GM21515 (cell line): ENCODE measurements around the gene PPFIBP2.

ENCODE experiments used
- ATAC-seq: cut with Tn5 transposase; IDR thresholded peaks from one replicate; pipeline ENCODE4 v1.9.1; 2021; ENCODE audit not compliant: unreplicated experiment

PPFIBP2 gene

DNA sequence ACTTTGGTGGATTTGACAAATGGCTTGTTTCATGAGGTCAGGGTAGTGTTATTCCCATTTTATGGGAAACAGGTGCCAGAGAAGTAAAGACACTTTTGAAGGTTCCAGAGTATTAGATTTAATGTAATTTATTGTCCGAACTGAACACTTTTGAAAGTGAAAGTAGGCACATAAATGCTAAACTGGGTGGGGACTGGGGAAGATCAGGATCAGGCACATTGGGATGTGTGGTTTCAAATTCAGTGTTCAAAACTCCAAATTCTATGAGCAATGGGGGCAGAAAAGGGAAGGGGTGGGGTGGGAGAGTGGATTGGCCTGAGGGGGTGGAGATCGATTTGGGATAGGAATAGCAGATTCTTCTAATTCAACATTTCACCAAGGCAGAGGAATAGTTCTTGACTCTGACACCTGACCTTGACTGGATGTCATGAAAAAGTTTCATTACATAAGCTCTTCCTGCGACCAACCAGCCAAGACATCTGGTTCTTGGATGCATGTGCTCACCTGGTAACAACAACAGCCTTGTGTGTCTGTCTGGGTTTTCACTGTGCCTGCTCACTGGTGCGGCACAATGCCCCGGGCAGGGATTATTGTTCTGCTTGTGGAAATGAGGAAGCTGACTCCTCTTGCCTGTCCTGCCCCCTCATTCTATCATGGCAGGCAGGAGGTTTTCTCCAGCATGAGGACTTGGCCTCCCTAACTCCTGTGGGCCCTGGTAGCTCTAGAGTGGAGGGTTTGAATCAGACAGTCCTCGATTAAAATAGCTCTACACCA, 10.8 kb downstream of the PPFIBP2 start:
- ATAC-seq, result no peak

DNA sequence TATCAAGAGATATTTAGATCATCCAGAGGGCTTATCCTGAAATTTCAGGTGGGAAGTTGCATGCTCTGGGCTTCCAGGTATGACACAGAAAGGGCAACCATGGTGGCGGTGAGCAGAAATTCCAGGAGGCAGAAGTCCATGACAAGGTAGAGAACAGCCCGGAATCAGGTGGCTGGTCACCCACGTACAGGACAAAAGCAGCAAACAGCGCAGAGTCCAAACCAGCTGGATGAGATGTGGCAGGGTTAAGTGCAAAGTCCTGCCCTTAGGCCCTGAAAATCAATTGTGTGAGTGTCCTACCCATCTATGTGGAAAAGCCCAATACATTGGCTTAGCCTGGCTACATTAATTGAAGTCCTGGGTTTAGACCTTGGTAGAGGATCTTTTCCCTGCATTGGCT, 11.6 kb downstream of the PPFIBP2 start:
- ATAC-seq, result no peak

DNA sequence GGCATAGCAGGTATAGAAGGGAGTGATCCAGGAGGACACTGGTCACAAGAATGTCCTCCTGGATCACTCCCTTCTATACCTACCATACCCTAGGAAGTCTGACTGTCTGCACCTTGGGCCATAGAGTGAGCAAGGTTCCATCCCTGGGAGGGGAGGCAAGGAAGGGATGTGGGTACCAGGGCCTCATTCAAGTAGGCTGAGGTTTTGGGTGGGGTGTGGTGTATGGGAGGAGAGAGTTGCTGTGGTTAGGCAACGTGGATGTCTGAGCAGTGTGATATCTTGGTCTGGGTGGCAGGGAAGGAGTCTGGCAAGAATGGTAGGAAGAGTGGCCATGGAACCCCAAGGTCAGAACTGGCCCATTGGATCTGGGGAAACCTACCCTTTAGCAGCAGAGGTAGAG, 13.2 kb downstream of the PPFIBP2 start:
- ATAC-seq, result no peak

DNA sequence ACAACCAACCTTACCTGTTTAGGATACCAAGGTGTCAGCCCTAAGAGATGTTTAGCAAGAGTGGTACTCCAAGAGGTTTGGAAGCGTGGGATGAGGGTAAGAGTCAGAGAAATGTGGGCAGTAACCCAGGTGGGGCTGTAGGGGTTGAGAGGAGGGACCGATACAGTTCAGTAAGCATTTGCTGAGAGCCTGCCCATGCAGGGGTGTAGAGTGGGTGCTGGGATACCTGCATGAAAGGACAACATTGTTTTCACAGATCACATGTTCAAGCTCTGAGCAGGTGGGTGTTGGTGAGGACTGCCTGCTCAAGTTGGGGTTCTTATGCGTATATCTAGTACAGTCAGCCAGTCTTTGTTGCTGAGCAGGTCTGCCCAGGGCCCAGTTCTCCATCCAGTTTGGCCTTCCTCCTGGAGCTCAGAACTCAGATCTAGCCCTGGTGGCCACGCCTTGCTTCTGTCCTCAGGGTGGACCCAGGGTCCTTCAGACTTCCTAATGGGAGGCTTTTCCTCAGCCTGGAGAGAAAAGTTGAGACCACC, 14.8 kb downstream of the PPFIBP2 start:
- ATAC-seq, result no peak

DNA sequence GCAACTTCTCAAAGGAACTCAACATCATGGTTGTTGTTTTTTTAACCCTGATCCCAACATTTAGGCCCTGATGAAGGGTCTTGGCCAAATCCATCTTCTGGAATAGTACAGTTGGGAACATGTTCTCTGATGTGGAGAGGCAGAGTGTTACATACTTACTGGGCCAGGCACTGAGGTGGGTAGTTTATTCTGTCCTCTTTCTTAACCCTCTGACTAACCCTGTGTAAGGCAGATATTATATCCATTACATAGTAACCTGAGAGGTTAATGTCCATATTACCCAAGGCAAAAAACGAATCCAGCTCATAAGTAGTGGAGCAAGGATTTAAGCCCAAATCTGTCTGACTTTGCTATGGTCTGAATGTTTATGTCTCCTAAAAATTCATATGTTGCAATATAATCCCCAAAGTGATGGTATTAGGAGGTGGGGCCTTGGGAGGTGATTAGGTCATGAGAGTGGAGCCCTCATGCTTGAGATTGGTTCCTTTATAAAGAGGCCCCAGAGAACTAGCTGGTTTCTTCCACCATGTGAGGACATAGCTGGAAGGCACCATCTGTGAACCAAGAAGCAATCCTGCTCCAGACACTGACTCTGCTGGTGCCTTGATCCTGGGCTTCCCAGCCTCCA, 16.3 kb downstream of the PPFIBP2 start:
- ATAC-seq, result no peak

DNA sequence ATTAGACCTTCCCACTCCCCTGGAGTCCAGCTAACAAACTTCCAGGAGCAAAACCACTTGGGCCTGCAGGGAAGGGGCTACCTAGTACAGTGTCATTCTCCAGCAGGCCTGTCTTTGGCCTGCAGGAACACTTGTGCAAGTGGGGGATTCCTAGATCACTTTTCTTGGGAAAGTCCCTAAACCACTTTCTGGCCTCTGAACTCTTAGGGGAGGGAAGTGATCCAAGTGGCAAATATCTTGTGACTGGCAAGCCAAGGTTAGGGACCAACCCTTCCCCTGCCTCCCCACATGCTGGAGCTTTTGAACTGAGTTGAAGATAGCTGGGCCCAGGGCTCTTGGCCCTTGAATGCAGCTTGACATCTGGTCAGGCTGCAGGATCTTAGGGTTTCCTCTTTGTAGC, 17.2 kb downstream of the PPFIBP2 start:
- no peak for ATAC-seq

DNA sequence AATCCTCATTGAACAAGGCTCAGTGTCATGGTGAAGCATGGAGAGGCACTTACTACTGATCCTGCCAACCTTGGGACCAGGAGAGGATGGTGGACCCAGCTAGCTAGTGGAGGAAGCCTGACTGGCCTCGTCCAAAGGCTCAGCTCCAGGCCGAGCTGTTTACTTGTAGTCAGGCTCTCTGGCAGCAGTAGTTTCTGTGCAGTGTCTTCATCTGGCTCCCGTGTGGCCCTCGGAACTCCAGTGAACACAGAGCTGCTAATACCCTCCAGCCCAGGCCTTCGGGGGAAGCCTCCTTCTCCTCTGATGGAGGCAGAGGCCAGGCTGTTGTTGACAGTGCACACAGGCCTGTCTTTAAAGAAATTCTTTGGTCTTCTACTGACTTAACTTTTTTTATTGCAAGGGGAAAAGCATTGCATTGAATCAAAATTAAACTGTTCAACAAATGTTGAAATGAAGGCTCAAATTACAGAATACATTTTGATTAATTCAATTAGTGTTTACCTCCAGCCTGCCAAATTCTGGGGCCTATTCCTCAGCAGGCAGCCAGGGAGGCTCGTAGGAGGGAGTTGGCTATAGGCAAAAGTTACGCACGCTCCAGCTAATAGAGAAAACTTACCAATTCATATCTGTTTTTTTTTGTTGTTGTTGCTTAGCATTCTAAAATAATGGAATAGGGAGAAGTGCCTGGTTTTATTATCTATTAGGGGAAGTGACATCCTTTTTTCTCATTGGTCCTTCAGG, 18.8 kb downstream of the PPFIBP2 start:
- ATAC-seq, result no peak

DNA sequence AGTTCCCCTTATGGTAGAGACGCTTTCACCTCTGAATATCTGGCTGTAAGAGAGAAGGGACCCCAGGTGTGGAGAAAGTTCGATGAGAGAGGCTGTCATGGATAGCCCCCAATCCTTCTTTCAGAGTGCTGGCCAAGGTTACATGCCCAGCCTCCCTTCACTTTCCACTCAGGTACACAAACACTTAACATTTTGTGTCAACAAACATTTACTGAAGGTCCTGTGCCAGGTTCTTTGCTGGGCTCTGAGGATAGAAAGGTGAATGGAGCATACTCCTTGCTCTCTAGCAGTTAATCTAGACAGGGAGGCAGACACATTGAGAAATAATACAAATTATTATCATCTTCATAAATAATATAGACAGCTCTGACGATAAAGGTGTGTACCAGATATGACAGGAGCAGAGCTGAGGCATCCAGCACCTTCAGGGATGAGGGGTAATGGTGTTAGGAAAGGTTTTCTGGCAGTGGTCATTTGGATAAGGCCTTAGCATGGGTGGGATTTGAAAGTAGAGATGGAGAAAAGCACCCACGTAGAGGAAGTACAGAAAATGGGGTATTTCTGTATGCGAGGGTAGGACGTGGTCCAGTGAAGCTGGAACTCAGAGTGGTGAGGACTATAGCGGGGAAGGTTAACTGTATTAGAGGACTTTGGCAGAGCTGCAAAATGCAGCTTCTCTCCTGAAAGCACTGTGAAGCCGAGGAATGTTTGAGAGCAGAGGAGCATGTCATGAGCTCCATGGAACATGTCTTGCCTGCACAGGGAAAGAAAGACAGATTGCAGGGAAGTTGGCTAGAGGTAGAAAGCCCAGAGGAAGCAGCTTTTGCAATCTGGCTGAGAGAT, 19.6 kb downstream of the PPFIBP2 start:
- peak; percentile 20 for ATAC-seq

DNA sequence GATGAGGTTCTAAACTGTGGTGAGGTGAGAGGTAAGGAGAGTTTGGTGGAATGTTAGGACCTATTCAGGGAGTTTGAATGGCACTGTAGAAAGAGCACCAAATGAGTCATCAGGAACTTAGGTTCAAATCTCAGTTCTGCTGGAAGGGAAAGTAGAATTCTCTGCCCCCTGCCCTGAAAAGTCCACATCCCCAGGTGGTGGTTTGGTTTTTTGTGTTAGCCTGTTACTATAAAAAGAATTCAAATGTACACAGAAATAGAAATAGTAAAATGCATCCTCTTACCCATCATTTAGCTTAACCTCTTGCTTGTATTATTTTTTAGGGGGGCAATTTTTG, 20.2 kb downstream of the PPFIBP2 start:
- peak; percentile 59 for ATAC-seq

DNA sequence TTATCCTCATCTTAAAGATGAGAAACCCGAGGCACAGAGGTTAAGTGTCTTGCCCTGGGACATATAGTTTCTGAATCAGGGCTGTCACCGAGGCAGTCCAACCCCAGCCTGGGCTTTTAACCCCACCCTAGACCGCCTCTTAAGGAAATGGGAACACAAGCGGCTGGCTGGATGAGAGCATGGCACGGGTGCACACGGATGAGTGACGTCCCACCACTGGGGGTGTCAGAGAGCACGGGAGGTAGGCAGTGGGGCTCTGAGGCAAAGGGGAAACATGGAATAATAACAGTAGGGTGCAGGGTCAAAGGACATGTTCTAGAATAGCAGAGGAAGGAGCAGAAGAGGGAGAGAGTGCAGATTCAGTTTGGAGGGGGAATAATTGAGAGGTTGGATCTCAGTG, 22.3 kb downstream of the PPFIBP2 start:
- no peak for ATAC-seq

DNA sequence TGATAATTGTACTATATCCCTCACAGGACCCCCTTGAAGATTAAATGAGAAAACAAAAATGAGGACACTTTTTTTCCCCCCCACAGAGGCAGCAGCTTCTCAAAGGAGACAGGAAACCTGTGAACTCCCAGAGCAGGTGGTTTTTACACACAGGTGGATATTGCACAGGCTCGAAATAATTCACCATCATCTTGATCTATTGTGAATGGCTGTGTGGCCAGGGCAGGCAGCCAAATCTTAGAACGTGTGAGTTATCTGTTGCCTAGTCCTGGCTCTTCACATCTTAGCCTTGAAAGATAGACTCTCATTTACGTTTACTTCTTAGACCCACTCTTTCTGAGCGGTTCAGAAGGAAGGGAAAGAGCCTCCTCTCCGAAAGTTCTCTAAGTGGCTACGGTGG, 23.5 kb downstream of the PPFIBP2 start:
- ATAC-seq, result no peak

DNA sequence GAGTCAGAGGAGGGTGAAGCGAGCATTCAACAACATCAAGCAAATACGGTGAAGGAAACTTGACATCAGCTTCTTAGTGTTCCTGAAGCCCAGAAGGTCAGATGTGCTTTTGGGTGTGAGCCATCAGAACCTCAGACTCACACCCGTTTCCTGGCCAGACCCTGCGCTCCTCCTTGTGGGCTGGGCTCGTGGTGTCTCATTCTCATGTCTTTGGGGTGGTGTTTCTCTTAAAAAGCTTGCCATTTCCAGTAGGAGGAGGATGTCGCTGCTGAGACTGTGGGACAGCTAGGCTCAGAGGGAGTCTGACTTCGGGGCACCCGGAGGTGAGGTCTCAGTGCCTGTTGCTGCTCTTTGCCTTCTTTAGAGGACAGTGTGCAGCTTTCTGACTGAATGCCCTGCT, 24.2 kb downstream of the PPFIBP2 start:
- ATAC-seq, result no peak

DNA sequence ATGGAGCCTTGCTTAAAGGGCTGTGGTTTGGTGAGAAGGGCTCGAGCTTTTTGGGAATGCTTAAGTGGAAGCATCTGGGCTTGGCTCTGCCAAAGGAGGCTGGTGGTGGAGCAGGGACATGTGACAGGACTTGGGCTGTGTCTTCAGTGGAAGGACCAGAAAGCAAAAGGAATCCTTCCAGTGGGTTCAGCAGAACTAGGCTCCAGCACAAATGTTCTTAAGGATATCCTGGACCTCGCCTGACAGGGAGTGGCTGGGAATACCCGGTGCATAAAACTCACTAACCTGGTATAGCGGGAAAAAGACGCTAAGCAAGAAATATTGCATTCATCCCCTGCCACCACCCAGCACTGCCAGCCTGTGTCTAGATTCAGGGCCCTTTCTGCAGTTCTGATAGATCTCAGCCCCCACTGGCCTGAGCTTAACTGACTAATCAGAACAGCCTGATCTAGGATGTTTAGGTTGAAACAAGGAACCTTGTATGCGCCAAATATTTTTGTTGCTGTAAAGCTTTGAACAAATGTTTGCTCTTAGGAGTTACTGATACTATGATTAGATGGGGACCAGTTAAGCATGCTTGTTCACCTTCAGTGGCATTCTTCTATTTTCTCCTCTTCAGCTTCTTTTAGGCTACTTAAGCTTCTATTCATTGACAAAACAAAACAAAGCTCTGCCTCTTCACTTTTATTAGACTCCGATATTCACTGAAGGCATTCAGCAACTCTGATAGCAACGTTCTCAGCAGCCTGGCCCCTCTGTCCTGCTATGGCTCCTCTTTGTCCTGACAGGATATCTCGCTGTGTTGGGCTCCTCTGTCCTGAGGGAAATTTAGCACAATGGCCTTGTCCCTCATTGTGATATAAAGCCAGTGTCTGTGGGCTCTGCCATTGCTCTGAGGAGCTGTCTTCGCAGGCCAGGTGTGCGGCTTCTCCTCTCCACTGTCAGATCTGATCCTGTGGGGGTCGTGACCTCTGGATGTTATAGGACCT, 25.0 kb downstream of the PPFIBP2 start:
- no peak for ATAC-seq

DNA sequence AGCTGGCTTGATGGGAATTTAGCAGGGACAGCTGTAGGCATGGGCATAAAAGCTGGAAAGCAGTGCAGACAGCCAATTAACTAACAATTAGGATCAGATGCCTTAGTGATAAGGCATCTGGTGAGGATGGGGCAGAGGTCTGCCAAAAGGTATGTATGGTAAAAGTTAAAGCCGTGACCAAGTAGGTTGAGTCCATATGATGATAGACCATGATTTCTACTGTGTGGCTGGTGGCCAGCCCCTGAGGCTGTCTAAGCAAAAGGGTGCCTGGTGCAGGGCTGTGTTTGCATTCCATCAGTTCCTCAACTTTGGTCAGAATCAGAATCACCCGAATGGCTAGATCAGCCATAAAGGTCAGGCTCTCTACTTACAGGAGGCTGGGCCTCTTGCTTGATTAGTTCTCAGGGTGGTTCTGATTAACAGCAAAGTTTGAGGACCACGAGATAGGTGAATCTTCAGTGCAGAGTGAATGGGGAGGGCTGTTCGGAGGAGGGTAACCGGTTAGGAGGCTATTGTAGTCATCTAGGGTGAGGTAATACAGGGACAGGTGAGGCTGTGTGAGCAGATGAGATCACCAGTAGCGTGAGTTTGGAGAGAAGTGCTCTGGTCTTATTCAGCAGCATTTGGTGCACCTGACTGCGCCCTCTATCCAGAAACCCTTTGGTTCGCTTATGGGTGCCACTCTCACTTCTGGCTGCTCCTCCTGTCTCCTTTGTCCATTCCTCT, 27.2 kb downstream of the PPFIBP2 start:
- no peak for ATAC-seq

DNA sequence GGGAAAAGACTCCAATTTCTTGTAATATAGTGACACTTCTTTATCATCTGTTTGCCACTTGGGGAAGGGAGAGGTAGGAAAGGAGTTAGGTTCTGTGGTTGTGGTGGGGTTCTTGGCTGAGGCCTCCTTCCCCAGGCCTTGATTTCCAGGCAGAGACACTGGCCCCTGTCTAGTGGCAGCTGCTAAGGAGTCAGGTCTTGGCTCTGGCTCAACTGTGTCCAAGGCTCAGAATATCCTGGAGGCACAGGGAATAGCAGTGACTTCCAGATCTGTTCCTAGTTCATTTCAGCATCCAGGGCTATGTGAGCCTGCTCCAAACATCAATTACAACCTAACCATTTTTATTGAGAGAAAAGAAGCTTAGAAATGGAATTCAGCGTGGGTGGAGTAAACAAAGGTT, 29.5 kb downstream of the PPFIBP2 start:
- no peak for ATAC-seq

DNA sequence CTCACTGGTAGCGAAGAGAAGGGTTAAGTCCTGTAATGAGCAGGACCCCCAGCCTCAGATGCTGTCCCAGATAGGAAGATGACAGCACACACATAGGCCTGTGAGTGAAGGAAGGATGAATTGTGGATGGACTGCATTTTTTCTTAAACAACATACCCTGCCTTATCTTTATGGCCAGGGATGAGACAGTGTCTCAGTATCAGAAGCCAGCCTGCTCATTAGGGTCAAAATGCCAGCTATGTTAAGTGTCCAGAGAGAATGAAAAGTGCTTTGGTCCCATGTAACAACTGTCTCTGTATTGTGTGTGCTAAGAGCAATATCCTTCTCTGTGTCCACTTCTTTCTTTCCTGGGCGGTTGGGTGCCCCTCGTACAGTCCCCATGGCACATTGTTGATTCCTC, 30.2 kb downstream of the PPFIBP2 start:
- no peak for ATAC-seq

DNA sequence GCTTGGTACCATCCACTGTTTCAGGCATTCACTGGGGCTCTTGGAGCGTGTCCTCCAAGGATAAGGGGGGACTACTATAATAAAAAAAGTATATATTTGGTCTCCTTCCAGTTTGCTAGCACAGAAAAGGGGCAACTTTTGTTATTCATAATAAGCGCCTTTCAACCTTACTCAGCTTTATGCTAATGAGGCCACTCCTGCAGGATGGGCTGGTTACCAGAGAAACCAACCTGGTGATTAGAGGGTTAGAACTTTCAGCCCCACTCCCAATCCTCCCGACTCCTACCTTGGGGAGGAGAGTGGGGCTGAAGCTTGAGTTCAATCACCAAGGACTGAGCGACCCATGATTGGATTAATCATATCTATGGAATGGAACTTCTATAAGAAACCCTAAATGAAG, 31.8 kb downstream of the PPFIBP2 start:
- no peak for ATAC-seq

DNA sequence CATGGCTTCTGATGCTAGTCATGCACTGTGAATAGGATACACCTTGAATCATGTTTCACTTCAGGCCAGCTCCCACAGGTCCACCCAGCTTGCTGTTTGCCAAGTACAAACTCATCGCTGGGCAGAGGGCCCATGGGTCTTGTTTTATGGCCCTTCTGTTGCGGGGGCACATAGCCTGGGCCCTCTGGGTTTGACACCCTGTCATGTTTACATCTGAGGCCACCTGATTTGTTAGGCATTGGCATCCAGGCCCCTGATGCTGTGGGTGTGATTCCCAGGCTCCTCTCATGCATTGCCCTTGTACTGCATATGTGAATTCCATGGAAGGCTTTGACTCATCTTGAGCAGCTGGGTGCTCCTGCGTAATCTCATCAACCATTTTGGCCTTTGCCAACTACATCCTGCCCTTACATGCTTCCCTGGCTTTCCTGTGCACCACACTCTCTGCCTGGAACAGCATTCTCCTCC, 32.6 kb downstream of the PPFIBP2 start:
- no peak for ATAC-seq

DNA sequence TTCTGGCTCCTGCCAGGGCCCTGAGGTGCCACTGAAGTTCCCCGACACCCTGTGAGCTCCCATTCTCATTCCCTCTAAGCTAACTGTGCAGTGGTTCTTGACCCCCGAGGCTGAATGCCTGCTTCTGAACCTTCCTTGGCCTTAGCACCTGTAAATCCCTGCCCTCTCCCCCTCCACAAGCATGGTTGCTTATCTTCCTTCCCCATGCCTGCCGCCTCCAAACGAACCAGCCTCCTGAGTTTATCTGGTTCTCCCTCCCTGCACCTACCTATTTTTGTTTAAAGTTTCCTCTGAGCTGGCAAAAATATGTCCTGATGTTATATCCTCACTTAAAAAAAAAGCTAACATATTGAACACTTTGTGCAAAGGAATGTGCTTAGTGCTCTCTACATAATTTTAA, 33.9 kb downstream of the PPFIBP2 start:
- no peak for ATAC-seq
